Mesenchymal stem cell (in vitro differentiated cells and primary cell): ENCODE results near the gene CLMN.
A peak's percentile ranks its signal among the peaks of the same experiment; 100 is the strongest.

Experiments
- DNase-seq: peaks from one replicate; pipeline ENCODE4 v3.0.0-alpha.2; 2013
- H2AFZ ChIP-seq: one replicate; pipeline ENCODE4 v1.6.1; 2013; ENCODE audit warnings: low read depth, mild to moderate bottlenecking, control low read depth, inconsistent platforms, low read length, moderate library complexity
- H2AK5ac ChIP-seq: 2 replicates; pipeline ENCODE4 v1.6.1; 2013; ENCODE audit warnings: low read length, moderate library complexity, mild to moderate bottlenecking, inconsistent platforms; ENCODE audit not compliant: severe bottlenecking
- H2BK120ac ChIP-seq: one replicate; pipeline ENCODE4 v1.6.1; 2013; ENCODE audit warnings: low read depth, mild to moderate bottlenecking, inconsistent platforms, low read length, moderate library complexity
- H2BK12ac ChIP-seq, 2 experiments: one replicate each; pipeline ENCODE4 v1.6.1; 2013; ENCODE audit warnings: inconsistent platforms in 2 of 2, low read length in 2 of 2, mild to moderate bottlenecking in 2 of 2, moderate library complexity in 2 of 2, control low read depth in 1 of 2
- H2BK15ac ChIP-seq: one replicate; pipeline ENCODE4 v1.6.1; 2013; ENCODE audit warnings: mild to moderate bottlenecking, low read depth, inconsistent platforms; ENCODE audit not compliant: poor library complexity, severe bottlenecking
- H2BK5ac ChIP-seq: 2 replicates; pipeline ENCODE4 v1.6.1; 2013; ENCODE audit warnings: low read depth, mild to moderate bottlenecking, low read length, control low read depth, inconsistent platforms; ENCODE audit not compliant: poor library complexity, severe bottlenecking
- H3K14ac ChIP-seq, 2 experiments: one replicate each; pipeline ENCODE4 v1.6.1; 2013; ENCODE audit warnings: inconsistent platforms in 2 of 2, low read length in 2 of 2, control low read depth in 1 of 2, mild to moderate bottlenecking in 1 of 2, moderate library complexity in 1 of 2
- H3K18ac ChIP-seq, 2 experiments: one replicate each; pipeline ENCODE4 v1.6.1; 2013; ENCODE audit warnings: inconsistent platforms in 2 of 2, low read length in 2 of 2, control low read depth in 1 of 2, low read depth in 1 of 2, mild to moderate bottlenecking in 1 of 2
- H3K23ac ChIP-seq, 2 experiments: one replicate each; pipeline ENCODE4 v1.6.1; 2013; ENCODE audit warnings: inconsistent platforms in 2 of 2, low read length in 2 of 2, mild to moderate bottlenecking in 2 of 2, moderate library complexity in 2 of 2, control low read depth in 1 of 2
- H3K27ac ChIP-seq: 2 replicates; pipeline ENCODE4 v1.5.1; 2013; ENCODE audit warnings: mild to moderate bottlenecking, moderate library complexity, low read length, control low read depth, inconsistent platforms; ENCODE audit not compliant: poor library complexity, severe bottlenecking
- H3K27me3 ChIP-seq, 2 experiments: 2 replicates each; pipeline versions ENCODE4 v1.6.1 to v1.7.0; 2013; ENCODE audit warnings: low read length in 2 of 2, mild to moderate bottlenecking in 2 of 2, moderate library complexity in 2 of 2, control low read depth in 1 of 2, inconsistent platforms in 1 of 2; ENCODE audit not compliant: control insufficient read depth in 1 of 2, insufficient read depth in 1 of 2
- H3K36me3 ChIP-seq, 2 experiments: 2 replicates each; pipeline versions ENCODE4 v1.6.1 to v1.7.0; 2013; ENCODE audit warnings: low read length in 2 of 2, control low read depth in 1 of 2, inconsistent platforms in 1 of 2, low read depth in 1 of 2, mild to moderate bottlenecking in 1 of 2; ENCODE audit not compliant: insufficient read depth in 2 of 2, control insufficient read depth in 1 of 2
- H3K4ac ChIP-seq, 2 experiments: one replicate each; pipeline ENCODE4 v1.6.1; 2013; ENCODE audit warnings: inconsistent platforms in 2 of 2, low read length in 2 of 2, mild to moderate bottlenecking in 2 of 2, moderate library complexity in 2 of 2, control low read depth in 1 of 2, low read depth in 1 of 2
- H3K4me1 ChIP-seq: 2 replicates; pipeline ENCODE4 v1.6.1; 2013; ENCODE audit warnings: low read depth, low read length, control low read depth; ENCODE audit not compliant: control insufficient read depth, insufficient read depth
- H3K4me2 ChIP-seq: 2 replicates; pipeline ENCODE4 v1.6.1; 2013; ENCODE audit warnings: low read length, mild to moderate bottlenecking, inconsistent platforms; ENCODE audit not compliant: poor library complexity, severe bottlenecking
- H3K4me3 ChIP-seq, 2 experiments: 2 replicates each; pipeline versions ENCODE4 v1.5.1 to v1.7.0; 2013; ENCODE audit warnings: low read length in 2 of 2, mild to moderate bottlenecking in 2 of 2, control low read depth in 1 of 2, low read depth in 1 of 2; ENCODE audit not compliant: insufficient read depth in 1 of 2
- H3K79me1 ChIP-seq: replicated peaks from 2 replicates; pipeline ENCODE4 v1.6.1; 2013; ENCODE audit warnings: mild to moderate bottlenecking, control low read depth, low read length, inconsistent platforms; ENCODE audit not compliant: poor library complexity, severe bottlenecking
- H3K9ac ChIP-seq: 2 replicates; pipeline ENCODE4 v1.7.0; 2013; ENCODE audit warnings: mild to moderate bottlenecking, low read length, moderate library complexity
- H3K9me3 ChIP-seq: 2 replicates; pipeline ENCODE4 v1.7.0; 2013; ENCODE audit warnings: mild to moderate bottlenecking, low read length; ENCODE audit not compliant: control insufficient read depth
- H4K8ac ChIP-seq: one replicate; pipeline ENCODE4 v1.6.1; 2013; ENCODE audit warnings: inconsistent platforms, mild to moderate bottlenecking, low read length, moderate library complexity
- H4K91ac ChIP-seq: one replicate; pipeline ENCODE4 v1.6.1; 2013; ENCODE audit warnings: mild to moderate bottlenecking, low read length, inconsistent platforms
- WGBS: methylation state at CpG from one replicate; pipeline ENCODE4 v1.1.7; 2013; ENCODE audit warnings: mixed read lengths; 5-methylcytosine and 5-hydroxymethylcytosine counted together

CLMN gene

DNA sequence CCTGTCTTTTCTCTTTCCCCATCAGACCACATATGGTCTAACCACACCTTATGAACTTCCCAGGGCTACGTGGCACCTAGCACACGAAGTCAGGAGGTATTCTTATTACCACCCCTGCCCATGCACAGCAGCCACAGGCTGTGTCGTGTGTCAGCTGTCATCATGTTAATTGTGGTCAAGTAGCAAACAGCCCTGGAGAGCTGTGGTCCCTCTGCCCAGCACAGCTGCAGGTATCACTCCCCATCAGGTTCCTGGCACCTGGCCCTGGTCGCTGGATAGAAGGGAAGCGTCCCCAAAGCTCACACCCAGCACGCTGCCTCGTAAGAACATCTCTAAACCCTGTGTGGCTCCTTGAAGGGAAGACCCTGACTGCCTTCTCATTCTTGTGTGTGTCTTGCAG, 45.4 kb downstream of the CLMN start:
- Histone ChIP-seq H3K27ac (no peak overlapping the region), H3K79me1 (peaks cover 38% of the 10 kb centered on the region), H4K8ac (no peak overlapping the region), H3K4ac (no peak overlapping the region), H3K9ac (no peak overlapping the region), H3K14ac (peak overlapping the region in 1 of 2 experiments; percentile 56), H3K4me1 (peaks cover 23% of the 10 kb centered on the region), H4K91ac (peak overlapping the region; percentile 63), H2BK120ac (no peak overlapping the region), H2BK12ac (peak overlapping the region in 1 of 2 experiments; percentile 31), H3K23ac (no peak overlapping the region), H3K4me3 (no peak overlapping the region), H3K18ac (no peak overlapping the region), H2BK15ac (no peak overlapping the region), H3K27me3 (no peaks in the 10 kb centered on the region), H3K9me3 (no peaks in the 10 kb centered on the region), H2BK5ac (no peak overlapping the region), H3K4me2 (no peak overlapping the region), H3K36me3 (peaks cover 0 to 8% of the 10 kb centered on the region in 2 experiments), H2AK5ac (peak overlapping the region; percentile 76), H2AFZ (no peak overlapping the region)
- DNase-seq: no peak
- 89% methylated on average over 6 of the region's 7 CpGs for WGBS

DNA sequence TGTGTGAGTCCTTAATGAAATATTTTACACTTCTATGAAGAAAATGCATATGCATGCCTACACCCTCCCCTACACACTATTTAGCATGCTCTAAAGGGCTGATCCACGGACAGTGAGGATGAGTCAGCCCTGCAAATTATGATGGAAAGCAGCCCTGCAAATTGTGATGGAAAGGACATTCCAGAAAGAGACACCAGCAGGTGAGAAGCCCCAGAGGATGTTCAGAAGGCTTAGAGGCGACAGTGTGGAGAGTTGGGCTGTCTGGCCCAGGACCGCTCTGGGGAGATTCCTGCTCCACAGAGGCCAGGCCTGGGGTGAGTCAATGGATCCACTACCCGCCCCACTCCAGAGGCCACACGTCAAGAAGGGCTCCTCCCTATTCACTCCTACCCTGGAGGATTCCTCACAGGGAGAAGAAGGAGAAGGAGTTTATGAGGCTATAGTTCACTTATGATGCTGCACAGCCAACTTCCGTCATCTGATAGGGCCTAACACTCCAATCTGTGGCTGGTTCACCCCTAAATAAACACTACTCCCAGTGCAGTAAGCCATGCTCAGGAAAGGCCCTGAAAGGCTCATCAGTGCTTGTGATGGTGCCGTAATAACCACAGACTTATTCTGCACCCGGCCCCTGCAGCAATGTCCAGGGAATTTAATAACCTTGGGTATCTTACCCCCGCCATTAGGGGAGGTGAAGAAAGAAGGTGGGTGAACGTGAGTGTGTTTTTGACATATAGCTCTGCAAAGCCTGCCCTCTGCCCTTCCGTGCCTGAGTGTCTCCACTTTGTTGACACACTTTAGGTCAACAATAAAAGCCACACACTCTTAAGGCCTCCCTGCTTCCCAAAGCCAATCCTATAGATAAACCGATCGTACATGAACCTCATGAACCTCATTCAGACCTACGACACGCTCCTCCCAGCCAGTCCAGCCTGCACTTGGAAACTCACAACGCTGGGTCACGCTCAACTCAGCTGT, 46.4 kb downstream of the CLMN start:
- Histone ChIP-seq H3K4ac (no peak overlapping the region), H2AFZ (no peak overlapping the region), H3K4me3 (no peak overlapping the region), H3K9me3 (no peaks in the 10 kb centered on the region), H3K27me3 (no peaks in the 10 kb centered on the region), H3K23ac (no peak overlapping the region), H2AK5ac (peak overlapping the region; percentile 59), H3K4me2 (no peak overlapping the region), H3K18ac (no peak overlapping the region), H2BK12ac (no peak overlapping the region), H4K8ac (no peak overlapping the region), H3K36me3 (peaks cover 0 to 8% of the 10 kb centered on the region in 2 experiments), H3K79me1 (peaks cover 39% of the 10 kb centered on the region), H2BK5ac (no peak overlapping the region), H2BK15ac (peak overlapping the region; percentile 8), H4K91ac (no peak overlapping the region), H3K4me1 (peaks cover 23% of the 10 kb centered on the region), H3K9ac (no peak overlapping the region), H2BK120ac (no peak overlapping the region), H3K14ac (peak overlapping the region in 1 of 2 experiments; percentile 11), H3K27ac (peak overlapping the region; percentile 46)
- DNase-seq: peak; percentile 51
- 78% methylated on average over 13 of the region's 17 CpGs for WGBS

DNA sequence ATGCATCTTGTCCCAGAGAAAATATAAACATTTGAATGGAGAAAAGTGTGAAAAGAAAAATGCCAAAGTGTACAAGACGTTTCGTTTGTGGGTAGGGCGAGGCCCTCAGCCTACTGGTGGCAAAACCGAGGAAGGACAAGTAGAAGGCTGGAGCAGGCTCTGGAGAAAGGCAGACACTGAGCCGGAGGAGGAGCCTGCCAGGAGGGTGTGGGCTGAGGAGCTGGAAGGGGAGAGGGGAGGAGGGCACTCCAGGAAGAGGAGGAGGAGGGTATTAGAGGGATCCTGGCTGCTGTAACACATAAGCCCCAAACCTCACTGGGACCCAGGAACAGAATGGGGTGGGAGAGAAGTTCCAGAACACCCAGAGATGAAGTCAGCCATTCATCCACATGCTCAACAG, 47.7 kb downstream of the CLMN start:
- Histone ChIP-seq H2BK15ac (no peak overlapping the region), H2BK120ac (no peak overlapping the region), H3K4me1 (peaks cover 23% of the 10 kb centered on the region), H3K23ac (no peak overlapping the region), H3K9me3 (no peaks in the 10 kb centered on the region), H3K36me3 (peaks cover 0 to 8% of the 10 kb centered on the region in 2 experiments), H3K79me1 (peaks cover 37% of the 10 kb centered on the region), H3K27me3 (no peaks in the 10 kb centered on the region), H3K4ac (no peak overlapping the region), H2AK5ac (peak overlapping the region; percentile 33), H4K8ac (no peak overlapping the region), H3K27ac (peak overlapping the region; percentile 67), H3K4me3 (no peak overlapping the region), H2BK12ac (no peak overlapping the region), H3K4me2 (no peak overlapping the region), H3K18ac (no peak overlapping the region), H2BK5ac (no peak overlapping the region), H3K9ac (no peak overlapping the region), H2AFZ (no peak overlapping the region), H4K91ac (no peak overlapping the region), H3K14ac (no peak overlapping the region)
- WGBS: 75% methylated on average over 5 of the region's 5 CpGs
- no peak for DNase-seq

DNA sequence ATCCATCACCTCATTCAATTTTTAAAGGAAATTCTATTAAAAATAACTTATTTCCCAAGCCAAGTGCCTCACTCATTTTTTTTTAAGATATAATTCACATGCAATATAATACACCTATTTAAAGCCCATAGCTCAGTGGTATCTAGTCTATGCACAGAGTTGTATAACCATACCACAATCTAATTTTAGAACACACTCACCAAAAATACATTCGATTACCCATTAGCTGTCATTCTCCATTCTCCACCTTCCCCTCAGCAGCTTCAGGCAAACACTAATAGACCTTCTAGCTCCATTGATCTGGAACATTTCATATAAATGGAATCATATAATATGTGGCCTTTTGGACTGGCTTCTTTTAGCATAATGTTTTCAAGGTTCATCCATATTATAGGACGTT, 49.5 kb downstream of the CLMN start:
- Histone ChIP-seq H3K23ac (no peak overlapping the region), H3K9me3 (no peaks in the 10 kb centered on the region), H2BK12ac (no peak overlapping the region), H3K9ac (no peak overlapping the region), H3K27ac (no peak overlapping the region), H2BK120ac (no peak overlapping the region), H3K79me1 (peaks cover 28% of the 10 kb centered on the region), H4K91ac (no peak overlapping the region), H3K27me3 (no peaks in the 10 kb centered on the region), H3K4me3 (no peak overlapping the region), H4K8ac (no peak overlapping the region), H3K18ac (no peak overlapping the region), H2BK15ac (no peak overlapping the region), H3K4me1 (peaks cover 25% of the 10 kb centered on the region), H2AFZ (no peak overlapping the region), H2AK5ac (no peak overlapping the region), H3K14ac (no peak overlapping the region), H2BK5ac (no peak overlapping the region), H3K4ac (no peak overlapping the region), H3K36me3 (peaks cover 0 to 8% of the 10 kb centered on the region in 2 experiments), H3K4me2 (no peak overlapping the region)
- 100% methylated on average over 1 of the region's 2 CpGs for WGBS
- DNase-seq: no peak
